Subcutaneous preadipocyte (primary cell): ENCODE results near the gene IMPA2. TPM values are rescaled to one million over a fixed set of nuclear protein-coding genes. Genes with fewer than 3 reads are reported as not detected.

Source experiments
- small RNA-seq: library from RNA; depleted of rRNA; stranded (forward); fragments of <200 nt; gene quantifications from one replicate; pipeline ENCODE3, GENCODE V24; 2012
- total RNA-seq: library from RNA; depleted of rRNA; stranded (reverse); fragments of >200 nt; gene quantifications from 2 replicates; pipeline ENCODE4 v1.2.3, GENCODE V29; 2012

Gene IMPA2
- 21.1 and 25.4 TPM in 2 replicates for total RNA-seq

DNA sequence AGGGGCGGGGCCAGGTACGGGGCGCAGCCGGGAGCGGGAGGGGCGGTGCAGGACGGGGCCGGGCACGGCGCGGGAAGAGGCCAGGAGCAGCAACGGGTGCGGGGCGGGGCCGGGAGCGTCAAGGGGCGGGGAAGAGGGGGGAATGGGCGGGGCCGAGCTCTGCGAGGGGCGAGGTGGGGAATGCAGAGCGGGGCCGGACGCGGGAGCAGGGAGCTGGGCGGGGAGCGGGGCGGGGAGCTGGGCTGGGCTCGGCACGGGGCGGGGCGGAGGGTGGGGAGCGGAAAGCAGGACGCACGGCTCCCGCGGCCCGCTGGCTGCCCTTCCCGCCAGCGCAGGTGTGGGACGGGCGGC, at the start of gene IMPA2:
Gene IMPA2 (plus strand): TSS at position 316 of the 351 bp plus-strand sequence. CDS start 163 bp downstream, outside the sequence.

Small RNA genes within 50 kb of the gene (small RNA-seq; reads per million reads assigned to genes)
- gene AP001542.1, result not detected

Other genes with a start within 250 kb of the IMPA2 start
- 27.0 and 33.1 TPM in 2 replicates for gene CHMP1B, start 130.1 kb upstream of the IMPA2 start, total RNA-seq
- gene MPPE1, start 73.2 kb upstream of the IMPA2 start, total RNA-seq, result 18.7 and 19.0 TPM in 2 replicates
- gene ANKRD62, start 112.3 kb downstream of the IMPA2 start, total RNA-seq, result not detected in 2 replicates